Immature natural killer cell (primary cell): ENCODE data around the gene PPP2R3B. TPM values are rescaled to one million over a fixed set of nuclear protein-coding genes. Genes with fewer than 3 reads are reported as not detected.
"Not testable (repeated sequence)": the region's sequence is repeated elsewhere in the genome, so short reads cannot be mapped to it uniquely, and the experiment has no call there.

Experiments
- DNase-seq, 3 donors: peaks; one replicate each; pipeline ENCODE4 v3.0.0; 2022; ENCODE audit warnings: mixed read lengths in 1 of 3
- H3K27ac Mint-ChIP-seq, 6 donors: one replicate each; pipeline ENCODE4 v1.8.0; 2020; ENCODE audit warnings: mixed read lengths in 6 of 6, mild to moderate bottlenecking in 5 of 6, inconsistent platforms in 4 of 6, moderate library complexity in 3 of 6
- H3K27me3 Mint-ChIP-seq, 3 donors: one replicate each; pipeline ENCODE4 v1.8.0; 2020 to 2021; ENCODE audit warnings: low read depth in 3 of 3, mild to moderate bottlenecking in 3 of 3, mixed read lengths in 3 of 3, moderate library complexity in 3 of 3, inconsistent platforms in 1 of 3
- H3K36me3 Mint-ChIP-seq, 3 donors: one replicate each; pipeline ENCODE4 v1.8.0; 2020; ENCODE audit warnings: mixed read lengths in 3 of 3, inconsistent platforms in 2 of 3, mild to moderate bottlenecking in 2 of 3
- H3K4me1 Mint-ChIP-seq, 2 donors: one replicate each; pipeline ENCODE4 v1.8.0; 2020; ENCODE audit warnings: inconsistent platforms in 2 of 2, mild to moderate bottlenecking in 2 of 2, mixed read lengths in 2 of 2, moderate library complexity in 1 of 2
- H3K4me3 Mint-ChIP-seq, 5 donors: one replicate each; pipeline ENCODE4 v1.8.0; 2020; ENCODE audit warnings: mild to moderate bottlenecking in 5 of 5, mixed read lengths in 5 of 5, inconsistent platforms in 3 of 5, moderate library complexity in 3 of 5
- H3K9me3 Mint-ChIP-seq, 6 donors: one replicate each; pipeline ENCODE4 v1.8.0; 2020; ENCODE audit warnings: mild to moderate bottlenecking in 6 of 6, mixed read lengths in 6 of 6, inconsistent platforms in 4 of 6, moderate library complexity in 3 of 6
- polyA plus RNA-seq, 3 donors: library from polyadenylated mRNA; unstranded; fragments of 300-500 nt; fragmentation: Illumina TruSeq; gene quantifications; one replicate each; pipeline ENCODE4 v1.2.3, GENCODE V29; 2021

PPP2R3B gene
- polyA plus RNA-seq, 3 donors from 2014 or later, result 2.8 to 5.1 (median 4.2) TPM

DNA sequence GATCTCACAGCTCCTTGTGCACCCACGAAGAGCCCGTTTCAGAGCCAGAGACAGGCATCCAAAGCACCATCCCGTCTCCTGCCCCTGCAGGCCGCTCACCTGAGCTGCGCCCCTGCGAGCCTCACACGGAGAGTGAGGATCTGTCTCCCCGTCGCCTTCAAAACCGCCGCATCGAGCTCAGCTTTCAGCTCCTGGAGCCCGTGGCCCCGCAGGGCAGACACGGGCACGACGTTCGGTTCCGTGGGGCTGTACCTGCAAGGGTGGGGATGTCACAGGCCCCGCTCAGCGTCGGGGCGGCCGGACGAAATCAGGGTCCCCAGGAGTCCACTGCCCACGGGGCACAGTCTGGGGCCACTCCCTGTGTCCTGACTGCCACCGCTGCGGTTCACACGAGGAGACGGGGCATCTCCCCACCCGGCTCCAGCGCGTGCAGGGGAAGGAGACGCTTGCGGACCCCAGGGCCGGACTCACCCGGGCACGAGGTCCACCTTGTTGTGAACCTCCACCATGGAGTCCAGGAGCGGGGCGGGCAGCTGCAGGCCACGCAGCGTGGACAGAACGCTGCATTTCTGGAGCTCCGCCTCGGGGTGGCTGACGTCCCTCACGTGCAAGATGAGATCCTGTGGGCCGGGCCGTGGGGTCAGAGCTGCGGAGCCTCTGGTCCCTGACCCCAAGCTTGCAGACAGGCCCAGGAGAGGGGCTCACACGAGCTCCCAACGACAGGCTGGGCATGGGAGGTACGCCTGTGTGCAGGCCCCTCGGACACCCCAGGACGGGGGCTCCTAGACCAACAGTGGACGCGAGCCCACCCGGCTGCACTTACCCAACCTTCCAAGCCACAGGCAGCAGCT lies 79.2 kb downstream of the PPP2R3B start:
- Mint-ChIP-seq H3K27me3 (peaks cover 4 to 8% (median 7%) of the 10 kb centered on the region in 3 donors), H3K4me3 (no peak overlapping the region), H3K9me3 (peaks cover 0 to 2% (median 0%) of the 10 kb centered on the region in 6 donors), H3K36me3 (peaks cover 10 to 30% (median 11%) of the 10 kb centered on the region in 3 donors), H3K27ac (no peak overlapping the region), H3K4me1 (no peaks in the 10 kb centered on the region)
- no peak for DNase-seq

DNA sequence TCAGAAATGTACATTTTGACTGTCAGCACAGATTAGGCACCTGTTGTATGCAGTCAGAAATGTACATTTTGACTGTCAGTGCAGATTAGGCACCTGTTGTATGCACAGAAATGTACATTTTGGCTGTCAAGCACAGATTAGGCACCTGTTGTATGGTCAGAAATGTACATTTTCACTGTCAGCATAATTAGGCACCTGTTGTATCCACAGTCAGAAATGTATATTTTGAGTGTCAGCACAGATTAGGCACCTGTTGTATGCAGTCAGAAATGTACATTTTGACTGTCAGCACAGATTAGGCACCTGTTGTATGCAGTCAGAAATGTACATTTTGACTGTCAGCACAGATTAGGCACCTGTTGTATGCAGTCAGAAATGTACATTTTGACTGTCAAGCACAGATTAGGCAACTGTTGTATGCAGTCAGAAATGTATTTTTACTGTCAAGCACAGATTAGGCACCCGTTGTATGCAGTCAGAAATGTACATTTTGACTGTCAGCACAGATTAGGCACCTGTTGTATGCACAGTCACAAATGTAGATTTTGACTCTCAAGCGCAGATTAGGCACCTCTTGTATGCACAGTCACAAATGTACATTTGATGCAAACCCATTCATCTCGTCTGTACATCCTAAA lies 80.0 kb downstream of the PPP2R3B start:
- H3K9me3 Mint-ChIP-seq, H3K4me3 Mint-ChIP-seq, H3K27ac Mint-ChIP-seq, DNase-seq, H3K27me3 Mint-ChIP-seq, H3K4me1 Mint-ChIP-seq: not testable (repeated sequence)
- peaks cover 5 to 23% (median 5%) of the 10 kb centered on the region in 3 donors for H3K36me3 Mint-ChIP-seq

DNA sequence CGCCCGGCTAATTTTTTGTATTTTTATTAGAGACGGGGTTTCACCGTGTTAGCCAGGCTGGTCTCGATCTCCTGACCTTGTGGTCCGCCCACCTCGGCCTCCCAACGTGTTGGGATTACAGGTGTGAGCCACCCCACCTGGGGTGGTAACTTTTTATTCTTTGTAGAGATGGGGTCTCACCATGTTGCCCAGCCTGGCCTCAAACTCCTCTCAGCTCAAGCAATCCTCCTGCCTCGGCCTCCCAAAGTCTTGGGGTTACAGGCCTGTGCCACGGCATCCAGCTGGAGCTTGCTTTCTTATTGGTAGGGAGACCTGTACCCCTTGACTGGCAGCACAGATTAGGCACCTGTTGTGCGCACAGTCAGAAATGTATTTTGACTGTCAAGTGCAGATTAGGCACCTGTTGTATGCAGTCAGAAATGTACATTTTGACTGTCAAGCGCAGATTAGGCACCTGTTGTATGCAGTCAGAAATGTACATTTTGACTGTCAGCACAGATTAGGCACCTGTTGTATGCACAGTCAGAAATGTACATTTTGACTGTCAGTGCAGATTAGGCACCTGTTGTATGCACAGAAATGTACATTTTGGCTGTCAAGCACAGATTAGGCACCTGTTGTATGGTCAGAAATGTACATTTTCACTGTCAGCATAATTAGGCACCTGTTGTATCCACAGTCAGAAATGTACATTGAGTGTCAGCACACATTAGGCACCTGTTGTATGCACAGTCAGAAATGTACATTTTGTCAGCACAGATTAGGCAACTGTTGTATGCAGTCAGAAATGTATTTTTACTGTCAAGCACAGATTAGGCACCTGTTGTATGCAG lies 80.7 kb downstream of the PPP2R3B start:
- H3K4me3 Mint-ChIP-seq, DNase-seq, H3K27me3 Mint-ChIP-seq, H3K9me3 Mint-ChIP-seq, H3K4me1 Mint-ChIP-seq: not testable (repeated sequence)
- H3K36me3 Mint-ChIP-seq, result peaks cover 4 to 27% (median 5%) of the 10 kb centered on the region in 3 donors
- peak overlapping the region in 1 of 6 donors; percentile 12 for H3K27ac Mint-ChIP-seq

DNA sequence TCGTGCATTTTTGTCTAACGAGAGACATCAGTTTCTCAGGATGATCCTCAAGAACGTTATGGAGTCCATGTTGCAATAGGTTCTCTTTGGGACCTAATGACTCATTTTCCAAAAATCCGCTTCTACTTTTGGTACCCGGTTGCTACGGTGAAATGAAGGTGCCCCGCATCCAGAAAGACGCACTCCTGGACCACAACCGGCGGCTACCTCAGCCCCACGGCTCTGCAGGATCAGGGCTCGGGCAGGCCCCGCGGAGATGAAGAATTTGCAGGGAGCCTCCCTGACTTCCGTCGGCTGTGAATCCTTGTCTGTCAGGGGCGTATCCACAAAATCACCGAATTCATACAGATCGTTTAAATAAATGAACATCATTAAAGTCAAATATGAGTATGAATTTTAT lies 83.7 kb downstream of the PPP2R3B start:
- Mint-ChIP-seq H3K27ac (no peak overlapping the region), H3K4me1 (no peaks in the 10 kb centered on the region), H3K9me3 (peaks cover 0 to 2% (median 0%) of the 10 kb centered on the region in 6 donors), H3K27me3 (peaks cover 4 to 8% (median 5%) of the 10 kb centered on the region in 3 donors), H3K36me3 (peaks cover under 1 to 21% (median 5%) of the 10 kb centered on the region in 3 donors), H3K4me3 (no peak overlapping the region)
- DNase-seq, result no peak

- Mint-ChIP-seq H3K36me3 (peaks cover 0 to 26% (median 5%) of the 10 kb centered on the region in 3 donors), H3K9me3 (peaks cover 0 to 2% (median 0%) of the 10 kb centered on the region in 6 donors), H3K27me3 (peaks cover 4 to 5% (median 5%) of the 10 kb centered on the region in 3 donors), H3K4me3 (no peak overlapping the region), H3K4me1 (no peaks in the 10 kb centered on the region), H3K27ac (no peak overlapping the region)
- no peak for DNase-seq
Measured at GRCh38 chrX:300334-300733, 86.4 kb downstream of the PPP2R3B start.

GRCh38 chrX:298993-299392 lies 87.7 kb downstream of the PPP2R3B start:
- H3K4me3 Mint-ChIP-seq, result no peak overlapping the region
- H3K36me3 Mint-ChIP-seq, result peaks cover 0 to 21% (median 5%) of the 10 kb centered on the region in 3 donors
- H3K27ac Mint-ChIP-seq, result no peak overlapping the region
- peaks cover 0 to 1% (median 0%) of the 10 kb centered on the region in 3 donors for H3K27me3 Mint-ChIP-seq
- no peaks in the 10 kb centered on the region for H3K4me1 Mint-ChIP-seq
- no peaks in the 10 kb centered on the region for H3K9me3 Mint-ChIP-seq
- no peak for DNase-seq

DNA sequence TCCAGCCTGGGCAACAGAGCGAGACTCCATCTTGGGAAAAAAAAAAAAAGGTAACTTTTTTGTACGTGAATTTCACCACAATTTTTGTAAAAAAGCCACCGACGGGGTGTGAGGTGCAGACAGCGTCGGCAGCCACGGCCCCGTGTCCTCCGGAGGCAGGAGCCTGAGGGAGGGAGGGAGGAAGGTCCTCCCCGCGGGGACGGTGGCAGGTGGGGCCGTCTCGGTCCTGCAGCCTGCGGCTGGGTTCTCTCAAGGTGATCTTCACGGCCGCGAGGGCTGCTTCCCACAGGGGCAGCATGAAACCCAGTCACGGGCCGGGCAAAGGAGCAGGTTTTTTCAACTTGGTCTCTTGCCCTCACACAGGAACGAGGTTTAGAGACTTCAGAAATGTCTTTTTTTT lies 91.6 kb downstream of the PPP2R3B start:
- Mint-ChIP-seq H3K36me3 (peaks cover 0 to 26% (median 7%) of the 10 kb centered on the region in 3 donors), H3K27ac (no peak overlapping the region), H3K4me3 (no peak overlapping the region), H3K4me1 (no peaks in the 10 kb centered on the region), H3K27me3 (peaks cover 0 to 1% (median 1%) of the 10 kb centered on the region in 3 donors), H3K9me3 (no peaks in the 10 kb centered on the region)
- no peak for DNase-seq

- H3K4me3 Mint-ChIP-seq, result no peak overlapping the region
- DNase-seq, result no peak
- no peaks in the 10 kb centered on the region for H3K9me3 Mint-ChIP-seq
- no peaks in the 10 kb centered on the region for H3K4me1 Mint-ChIP-seq
- no peak overlapping the region for H3K27ac Mint-ChIP-seq
- peaks cover 0 to 1% (median 0%) of the 10 kb centered on the region in 3 donors for H3K27me3 Mint-ChIP-seq
- peaks cover 0 to 23% (median 7%) of the 10 kb centered on the region in 3 donors for H3K36me3 Mint-ChIP-seq
Measured at GRCh38 chrX:292900-293897, 93.5 kb downstream of the PPP2R3B start.

GRCh38 chrX:291411-291901 lies 95.3 kb downstream of the PPP2R3B start:
- Mint-ChIP-seq H3K9me3 (no peaks in the 10 kb centered on the region), H3K4me1 (peaks cover 0 to 4% of the 10 kb centered on the region in 2 donors), H3K27ac (no peak overlapping the region), H3K36me3 (peaks cover 0 to 19% (median 7%) of the 10 kb centered on the region in 3 donors), H3K4me3 (no peak overlapping the region), H3K27me3 (peaks cover 0 to 2% (median 1%) of the 10 kb centered on the region in 3 donors)
- no peak for DNase-seq

DNA sequence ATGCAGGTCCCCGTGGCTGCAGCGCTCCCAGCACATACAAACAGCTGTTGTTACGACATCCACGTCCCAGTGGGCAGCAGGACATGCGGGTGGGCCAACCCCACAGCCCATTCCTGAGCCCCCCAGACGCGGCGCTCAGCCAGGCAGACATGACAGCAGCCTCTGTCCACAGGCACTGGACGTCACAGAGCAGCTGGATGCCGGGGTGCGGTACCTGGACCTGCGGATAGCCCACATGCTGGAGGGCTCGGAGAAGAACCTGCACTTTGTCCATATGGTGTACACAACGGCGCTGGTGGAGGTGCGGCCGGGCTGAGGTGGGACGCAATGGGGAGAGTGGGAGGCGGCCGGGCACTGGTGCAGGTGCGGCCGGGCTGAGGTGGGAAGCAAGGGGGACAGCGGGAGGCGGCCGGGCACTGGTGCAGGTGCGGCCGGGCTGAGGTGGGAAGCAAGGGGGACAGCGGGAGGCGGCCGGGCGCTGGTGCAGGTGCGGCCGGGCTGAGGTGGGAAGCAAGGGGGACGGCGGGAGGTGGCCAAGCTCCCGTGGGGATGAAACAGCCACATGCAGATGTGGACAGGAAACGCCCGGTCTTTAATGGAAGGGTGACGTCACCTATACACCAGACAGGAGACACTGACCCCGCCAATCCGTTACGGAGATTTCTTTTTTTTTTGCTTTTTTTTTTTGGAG lies 96.1 kb downstream of the PPP2R3B start:
- H3K36me3 Mint-ChIP-seq, result peaks cover 0 to 14% (median 7%) of the 10 kb centered on the region in 3 donors
- peaks cover 0 to 8% of the 10 kb centered on the region in 2 donors for H3K4me1 Mint-ChIP-seq
- peaks cover 0 to 2% (median 1%) of the 10 kb centered on the region in 3 donors for H3K27me3 Mint-ChIP-seq
- no peak for DNase-seq
- no peak overlapping the region for H3K4me3 Mint-ChIP-seq
- H3K27ac Mint-ChIP-seq, result no peak overlapping the region
- no peaks in the 10 kb centered on the region for H3K9me3 Mint-ChIP-seq

DNA sequence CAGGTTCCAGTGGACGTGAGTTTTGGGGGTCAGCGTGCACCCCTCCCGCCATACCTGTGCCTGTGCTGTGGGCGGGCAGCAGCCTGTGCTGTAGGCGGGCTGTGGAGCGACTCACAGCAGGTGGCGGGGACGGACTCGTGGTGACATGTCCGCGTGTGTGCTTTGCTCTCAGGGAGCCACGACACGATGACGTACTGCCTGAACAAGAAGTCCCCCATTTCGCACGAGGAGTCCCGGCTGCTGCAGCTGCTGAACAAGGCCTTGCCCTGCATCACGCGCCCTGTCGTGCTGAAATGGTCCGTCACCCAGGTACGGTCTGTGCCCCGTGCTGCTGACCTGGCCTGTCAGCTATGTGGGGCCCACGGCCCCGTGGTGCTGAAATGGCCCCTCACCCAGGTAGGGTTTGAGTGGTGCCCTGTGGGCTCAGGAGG lies 98.1 kb downstream of the PPP2R3B start:
- DNase-seq, result no peak
- H3K36me3 Mint-ChIP-seq, result peaks cover 0 to 14% (median 4%) of the 10 kb centered on the region in 3 donors
- H3K4me1 Mint-ChIP-seq, result peaks cover 9 to 20% of the 10 kb centered on the region in 2 donors
- H3K9me3 Mint-ChIP-seq, result no peaks in the 10 kb centered on the region
- H3K4me3 Mint-ChIP-seq, result no peak overlapping the region
- no peak overlapping the region for H3K27ac Mint-ChIP-seq
- peaks cover 1 to 2% (median 2%) of the 10 kb centered on the region in 3 donors for H3K27me3 Mint-ChIP-seq

- Mint-ChIP-seq H3K4me3 (no peak overlapping the region), H3K9me3 (no peaks in the 10 kb centered on the region), H3K36me3 (peaks cover 0 to 9% (median 0%) of the 10 kb centered on the region in 3 donors), H3K4me1 (peaks cover 9 to 24% of the 10 kb centered on the region in 2 donors), H3K27me3 (peaks cover 0 to 2% (median 2%) of the 10 kb centered on the region in 3 donors), H3K27ac (no peak overlapping the region)
- no peak for DNase-seq
Measured at GRCh38 chrX:287670-288069, 99.0 kb downstream of the PPP2R3B start.
